ENCODE data around the gene SPACA9.

DNA sequence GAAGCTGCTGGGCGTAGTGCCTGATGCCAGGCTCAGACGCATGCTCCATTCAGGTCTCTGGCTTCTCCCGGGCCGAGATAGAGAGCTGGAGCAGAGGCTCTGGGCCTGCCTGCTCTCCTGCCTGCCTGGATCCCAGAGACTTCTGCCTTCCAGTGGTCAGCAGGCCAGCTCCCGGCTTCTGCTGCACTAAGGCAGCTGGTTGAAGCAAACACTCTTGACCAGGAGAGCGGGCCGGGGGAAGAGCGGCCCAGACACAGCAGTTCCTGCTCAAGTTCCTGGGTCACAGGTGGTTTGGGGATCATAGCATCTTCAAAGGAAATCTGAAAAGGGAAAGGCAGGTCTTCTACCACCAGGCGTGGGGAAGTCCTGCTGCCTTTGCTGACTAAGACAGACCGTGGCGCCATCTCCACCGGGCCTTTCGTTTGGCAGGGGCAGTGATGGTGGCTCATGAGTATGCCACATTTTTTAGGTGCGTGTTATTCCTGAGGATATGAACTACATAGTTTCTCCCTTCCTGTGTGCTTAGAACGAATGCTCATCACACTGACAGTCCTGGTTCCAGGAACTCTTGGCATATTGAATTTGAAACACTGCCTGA, 31.7 kb upstream of the SPACA9 start:
- TF ChIP-seq, protein P1, sequence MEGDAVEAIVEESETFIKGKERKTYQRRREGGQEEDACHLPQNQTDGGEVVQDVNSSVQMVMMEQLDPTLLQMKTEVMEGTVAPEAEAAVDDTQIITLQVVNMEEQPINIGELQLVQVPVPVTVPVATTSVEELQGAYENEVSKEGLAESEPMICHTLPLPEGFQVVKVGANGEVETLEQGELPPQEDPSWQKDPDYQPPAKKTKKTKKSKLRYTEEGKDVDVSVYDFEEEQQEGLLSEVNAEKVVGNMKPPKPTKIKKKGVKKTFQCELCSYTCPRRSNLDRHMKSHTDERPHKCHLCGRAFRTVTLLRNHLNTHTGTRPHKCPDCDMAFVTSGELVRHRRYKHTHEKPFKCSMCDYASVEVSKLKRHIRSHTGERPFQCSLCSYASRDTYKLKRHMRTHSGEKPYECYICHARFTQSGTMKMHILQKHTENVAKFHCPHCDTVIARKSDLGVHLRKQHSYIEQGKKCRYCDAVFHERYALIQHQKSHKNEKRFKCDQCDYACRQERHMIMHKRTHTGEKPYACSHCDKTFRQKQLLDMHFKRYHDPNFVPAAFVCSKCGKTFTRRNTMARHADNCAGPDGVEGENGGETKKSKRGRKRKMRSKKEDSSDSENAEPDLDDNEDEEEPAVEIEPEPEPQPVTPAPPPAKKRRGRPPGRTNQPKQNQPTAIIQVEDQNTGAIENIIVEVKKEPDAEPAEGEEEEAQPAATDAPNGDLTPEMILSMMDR (IDR thresholded peaks at IDR 0.05) = no peak
- no peak for TF ChIP-seq POLR2A (IDR thresholded peaks at IDR 0.05)
